ENCODE measurements around the gene LILRA5. TPM values are rescaled to one million over a fixed set of nuclear protein-coding genes. Genes with fewer than 3 reads are reported as not detected.

The LILRA5 gene
- total and polyA plus RNA-seq, 2 of the 13 experiments (the other 11 are each of a cell fraction or from before 2014, with no cell fraction given), result not detected

DNA sequence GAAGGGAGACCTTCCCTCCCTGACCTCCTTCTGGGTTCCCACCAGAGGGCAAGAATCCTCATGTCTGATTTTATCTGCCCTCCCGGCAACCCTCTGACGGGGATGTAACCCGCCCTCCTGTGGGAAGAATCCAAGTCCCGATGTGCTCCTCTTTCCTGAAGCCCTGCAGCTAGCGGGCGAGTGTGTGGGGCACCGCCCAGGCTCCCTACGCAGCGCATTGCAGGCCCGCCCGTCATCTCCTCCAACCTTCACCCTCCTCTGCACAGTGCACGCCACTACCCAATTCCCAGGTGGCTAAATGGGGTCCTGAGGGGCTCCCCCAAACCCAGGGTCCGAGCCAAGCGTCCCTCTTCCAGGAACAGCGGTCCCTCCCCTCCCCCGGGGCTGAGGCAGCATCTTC is 44.4 kb upstream of the LILRA5 start:
- POLR2A ChIA-PET, result no interaction called here
- H3K4me1 ChIP-seq (ENCODE audit: insufficient read depth, low read length), result peaks cover 10% of the 10 kb centered on the region
- H3K4me3 ChIP-seq (replicated peaks in 1 of 3; ENCODE audit: insufficient read depth in 1 of 3, low read depth in 2 of 3, low read length in 3 of 3), result no peak overlapping the region
- TF ChIP-seq AHR (CRISPR knock-in tag; IDR thresholded peaks at IDR 0.05) (no peak), NFRKB (IDR thresholded peaks at IDR 0.05) (no peak), RARA (CRISPR knock-in tag; IDR thresholded peaks at IDR 0.05) (no peak), ETV6 (CRISPR knock-in tag; conservative IDR thresholded peaks at IDR 0.05) (no peak), ZNF225 (CRISPR knock-in tag; IDR thresholded peaks at IDR 0.05) (no peak), ZNF33A (CRISPR knock-in tag; IDR thresholded peaks at IDR 0.05; ENCODE audit: borderline replicate concordance) (no peak), CEBPG (CRISPR knock-in tag; IDR thresholded peaks at IDR 0.05) (no peak), ZNF777 (CRISPR knock-in tag; IDR thresholded peaks at IDR 0.05) (no peak), ZNF546 (CRISPR knock-in tag; conservative IDR thresholded peaks at IDR 0.05) (no peak), ZC3H13 (CRISPR knock-in tag; IDR thresholded peaks at IDR 0.05) (no peak), HOXA5 (CRISPR knock-in tag; IDR thresholded peaks at IDR 0.05) (no peak), SP4 (CRISPR knock-in tag; IDR thresholded peaks at IDR 0.05) (no peak)
- TF ChIP-seq, protein P1, sequence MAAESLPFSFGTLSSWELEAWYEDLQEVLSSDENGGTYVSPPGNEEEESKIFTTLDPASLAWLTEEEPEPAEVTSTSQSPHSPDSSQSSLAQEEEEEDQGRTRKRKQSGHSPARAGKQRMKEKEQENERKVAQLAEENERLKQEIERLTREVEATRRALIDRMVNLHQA (CRISPR knock-in tag; IDR thresholded peaks at IDR 0.05), result no peak
- TF ChIP-seq, protein P2, sequence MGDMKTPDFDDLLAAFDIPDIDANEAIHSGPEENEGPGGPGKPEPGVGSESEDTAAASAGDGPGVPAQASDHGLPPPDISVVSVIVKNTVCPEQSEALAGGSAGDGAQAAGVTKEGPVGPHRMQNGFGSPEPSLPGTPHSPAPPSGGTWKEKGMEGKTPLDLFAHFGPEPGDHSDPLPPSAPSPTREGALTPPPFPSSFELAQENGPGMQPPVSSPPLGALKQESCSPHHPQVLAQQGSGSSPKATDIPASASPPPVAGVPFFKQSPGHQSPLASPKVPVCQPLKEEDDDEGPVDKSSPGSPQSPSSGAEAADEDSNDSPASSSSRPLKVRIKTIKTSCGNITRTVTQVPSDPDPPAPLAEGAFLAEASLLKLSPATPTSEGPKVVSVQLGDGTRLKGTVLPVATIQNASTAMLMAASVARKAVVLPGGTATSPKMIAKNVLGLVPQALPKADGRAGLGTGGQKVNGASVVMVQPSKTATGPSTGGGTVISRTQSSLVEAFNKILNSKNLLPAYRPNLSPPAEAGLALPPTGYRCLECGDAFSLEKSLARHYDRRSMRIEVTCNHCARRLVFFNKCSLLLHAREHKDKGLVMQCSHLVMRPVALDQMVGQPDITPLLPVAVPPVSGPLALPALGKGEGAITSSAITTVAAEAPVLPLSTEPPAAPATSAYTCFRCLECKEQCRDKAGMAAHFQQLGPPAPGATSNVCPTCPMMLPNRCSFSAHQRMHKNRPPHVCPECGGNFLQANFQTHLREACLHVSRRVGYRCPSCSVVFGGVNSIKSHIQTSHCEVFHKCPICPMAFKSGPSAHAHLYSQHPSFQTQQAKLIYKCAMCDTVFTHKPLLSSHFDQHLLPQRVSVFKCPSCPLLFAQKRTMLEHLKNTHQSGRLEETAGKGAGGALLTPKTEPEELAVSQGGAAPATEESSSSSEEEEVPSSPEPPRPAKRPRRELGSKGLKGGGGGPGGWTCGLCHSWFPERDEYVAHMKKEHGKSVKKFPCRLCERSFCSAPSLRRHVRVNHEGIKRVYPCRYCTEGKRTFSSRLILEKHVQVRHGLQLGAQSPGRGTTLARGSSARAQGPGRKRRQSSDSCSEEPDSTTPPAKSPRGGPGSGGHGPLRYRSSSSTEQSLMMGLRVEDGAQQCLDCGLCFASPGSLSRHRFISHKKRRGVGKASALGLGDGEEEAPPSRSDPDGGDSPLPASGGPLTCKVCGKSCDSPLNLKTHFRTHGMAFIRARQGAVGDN (CRISPR knock-in tag; IDR thresholded peaks at IDR 0.05), result no peak
- TF ChIP-seq, protein P3, sequence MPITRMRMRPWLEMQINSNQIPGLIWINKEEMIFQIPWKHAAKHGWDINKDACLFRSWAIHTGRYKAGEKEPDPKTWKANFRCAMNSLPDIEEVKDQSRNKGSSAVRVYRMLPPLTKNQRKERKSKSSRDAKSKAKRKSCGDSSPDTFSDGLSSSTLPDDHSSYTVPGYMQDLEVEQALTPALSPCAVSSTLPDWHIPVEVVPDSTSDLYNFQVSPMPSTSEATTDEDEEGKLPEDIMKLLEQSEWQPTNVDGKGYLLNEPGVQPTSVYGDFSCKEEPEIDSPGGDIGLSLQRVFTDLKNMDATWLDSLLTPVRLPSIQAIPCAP (CRISPR knock-in tag; IDR thresholded peaks at IDR 0.05; ENCODE audit: low read depth), result no peak
- TF ChIP-seq, protein P4, sequence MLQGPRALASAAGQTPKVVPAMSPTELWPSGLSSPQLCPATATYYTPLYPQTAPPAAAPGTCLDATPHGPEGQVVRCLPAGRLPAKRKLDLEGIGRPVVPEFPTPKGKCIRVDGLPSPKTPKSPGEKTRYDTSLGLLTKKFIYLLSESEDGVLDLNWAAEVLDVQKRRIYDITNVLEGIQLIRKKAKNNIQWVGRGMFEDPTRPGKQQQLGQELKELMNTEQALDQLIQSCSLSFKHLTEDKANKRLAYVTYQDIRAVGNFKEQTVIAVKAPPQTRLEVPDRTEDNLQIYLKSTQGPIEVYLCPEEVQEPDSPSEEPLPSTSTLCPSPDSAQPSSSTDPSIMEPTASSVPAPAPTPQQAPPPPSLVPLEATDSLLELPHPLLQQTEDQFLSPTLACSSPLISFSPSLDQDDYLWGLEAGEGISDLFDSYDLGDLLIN (CRISPR knock-in tag; IDR thresholded peaks at IDR 0.05; ENCODE audit: borderline replicate concordance), result no peak
- TF ChIP-seq, protein P5, sequence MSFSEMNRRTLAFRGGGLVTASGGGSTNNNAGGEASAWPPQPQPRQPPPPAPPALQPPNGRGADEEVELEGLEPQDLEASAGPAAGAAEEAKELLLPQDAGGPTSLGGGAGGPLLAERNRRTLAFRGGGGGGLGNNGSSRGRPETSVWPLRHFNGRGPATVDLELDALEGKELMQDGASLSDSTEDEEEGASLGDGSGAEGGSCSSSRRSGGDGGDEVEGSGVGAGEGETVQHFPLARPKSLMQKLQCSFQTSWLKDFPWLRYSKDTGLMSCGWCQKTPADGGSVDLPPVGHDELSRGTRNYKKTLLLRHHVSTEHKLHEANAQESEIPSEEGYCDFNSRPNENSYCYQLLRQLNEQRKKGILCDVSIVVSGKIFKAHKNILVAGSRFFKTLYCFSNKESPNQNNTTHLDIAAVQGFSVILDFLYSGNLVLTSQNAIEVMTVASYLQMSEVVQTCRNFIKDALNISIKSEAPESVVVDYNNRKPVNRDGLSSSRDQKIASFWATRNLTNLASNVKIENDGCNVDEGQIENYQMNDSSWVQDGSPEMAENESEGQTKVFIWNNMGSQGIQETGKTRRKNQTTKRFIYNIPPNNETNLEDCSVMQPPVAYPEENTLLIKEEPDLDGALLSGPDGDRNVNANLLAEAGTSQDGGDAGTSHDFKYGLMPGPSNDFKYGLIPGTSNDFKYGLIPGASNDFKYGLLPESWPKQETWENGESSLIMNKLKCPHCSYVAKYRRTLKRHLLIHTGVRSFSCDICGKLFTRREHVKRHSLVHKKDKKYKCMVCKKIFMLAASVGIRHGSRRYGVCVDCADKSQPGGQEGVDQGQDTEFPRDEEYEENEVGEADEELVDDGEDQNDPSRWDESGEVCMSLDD (CRISPR knock-in tag; IDR thresholded peaks at IDR 0.05; ENCODE audit: borderline replicate concordance), result no peak
- no peak overlapping the region for H2AFZ ChIP-seq (ENCODE audit: low read length)
- in situ Hi-C loops (cut with HindIII; ENCODE audit: extremely low pct_ligation_motif_present, low pct_unique_long_range_greater_than_20kb) (no loop called here), intact Hi-C loops (cut with micrococcal nuclease; ENCODE audit: unreplicated experiment) (no loop called here)
- H4K20me1 ChIP-seq (ENCODE audit: insufficient read depth, low read length), result no peaks in the 10 kb centered on the region
- CTCF ChIA-PET (ENCODE audit: low intra/inter-chr PET ratio, low total read pairs), result no interaction called here
- no peak overlapping the region for H3K9ac ChIP-seq (ENCODE audit: insufficient read depth, low read depth, low read length)
- no peak overlapping the region for H3K4me2 ChIP-seq (ENCODE audit: low read depth, low read length)
- no peaks in the 10 kb centered on the region for H3K36me3 ChIP-seq (replicated peaks in 1 of 2; ENCODE audit: control insufficient read depth in 1 of 2, insufficient read depth in 2 of 2, low read length in 2 of 2)
- H3K9me3 ChIP-seq (ENCODE audit: low read length), result no peaks in the 10 kb centered on the region
- no peaks in the 10 kb centered on the region for H3K27me3 ChIP-seq (ENCODE audit: control insufficient read depth in 1 of 2, insufficient read depth in 2 of 2, low read length in 2 of 2)
- no TSS peak for BruUV-seq (replicated peaks)
- 84% methylated on average over 16 of the region's 16 CpGs for WGBS (ENCODE audit: low lambda C conversion rate)
- ATAC-seq (no peak), FAIRE-seq (no peak), DNase-seq (ENCODE audit: low spot score) (no peak)
- H3K79me2 ChIP-seq (ENCODE audit: insufficient read depth, low read length), result no peaks in the 10 kb centered on the region
- no peak overlapping the region for H3K27ac ChIP-seq (ENCODE audit: extremely low read length, insufficient read depth, low read length)
